HEK293 (cell line): ENCODE data around the gene C16orf74.

ENCODE experiments used
- CTCF ChIA-PET: fragments of 350-600 bp; formaldehyde crosslinking; extraction: SDS; loops from one replicate; lab custom pipeline; 2021; ENCODE audit warnings: antibody characterized with exemption; lab: Yijun Ruan, JAX
- POLR2A ChIA-PET: fragments of 300-600 bp; formaldehyde crosslinking; extraction: SDS; loops from one replicate; lab custom pipeline; 2020; ENCODE audit warnings: antibody characterized with exemption, inconsistent platforms; lab: Yijun Ruan, JAX
- H3K27ac ChIP-seq: fragments of 200-500 bp; sonication (Bioruptor generic); 2 replicates; pipeline ENCODE4 v1.5.1; 2014; ENCODE audit warnings: low read depth, low read length, control low read depth, inconsistent platforms; ENCODE audit errors: extremely low read depth
- H3K36me3 ChIP-seq, 2 experiments: fragments of 200-500 bp in 1 of 2; sonication (Bioruptor generic) in 1 of 2; 1 replicate in 1 of 2; 2 replicates in 1 of 2; pipeline ENCODE4 v1.5.1; 2014 to 2017; ENCODE audit warnings: inconsistent platforms in 2 of 2, low read length in 2 of 2; ENCODE audit not compliant: control insufficient read depth in 2 of 2, insufficient read depth in 1 of 2
- H3K4me1 ChIP-seq: fragments of 200-500 bp; sonication (Bioruptor generic); 2 replicates; pipeline ENCODE4 v1.5.1; 2014; ENCODE audit warnings: mild to moderate bottlenecking, low read length, inconsistent platforms; ENCODE audit not compliant: control insufficient read depth, insufficient read depth
- H3K4me3 ChIP-seq: 2 replicates; pipeline ENCODE4 v1.5.1; 2011; ENCODE audit warnings: low read depth, mild to moderate bottlenecking, control low read depth, low read length, moderate library complexity
- H3K9me3 ChIP-seq: fragments of 200-500 bp; sonication (Bioruptor generic); 2 replicates; pipeline ENCODE4 v1.5.1; 2014; ENCODE audit warnings: low read depth, low read length, inconsistent platforms; ENCODE audit not compliant: control insufficient read depth, insufficient read depth
- BCL11A ChIP-seq: fragments of 450-650 bp; formaldehyde crosslinking; IDR thresholded peaks from 2 replicates; pipeline ENCODE4 v1.5.1; 2016; ENCODE audit warnings: low read depth, missing biosample characterization, missing genetic modification characterization
- EGR2 ChIP-seq: fragments of 450-650 bp; formaldehyde crosslinking; IDR thresholded peaks from 2 replicates; pipeline ENCODE4 v1.5.1; 2016; ENCODE audit warnings: low read depth, missing biosample characterization, missing genetic modification characterization
- GLI4 ChIP-seq: fragments of 450-650 bp; formaldehyde crosslinking; IDR thresholded peaks from 2 replicates; pipeline ENCODE4 v1.5.1; 2016; ENCODE audit warnings: missing biosample characterization, missing genetic modification characterization
- HIC1 ChIP-seq: fragments of 450-650 bp; formaldehyde crosslinking; IDR thresholded peaks from 2 replicates; pipeline ENCODE4 v1.5.1; 2016; ENCODE audit warnings: missing biosample characterization, missing genetic modification characterization
- HOXD13 ChIP-seq: sonication (generic); formaldehyde crosslinking; IDR thresholded peaks from 2 replicates; pipeline ENCODE4 v1.8.0; 2022; ENCODE audit warnings: missing genetic modification reagents, borderline replicate concordance
- OSR2 ChIP-seq: fragments of 450-650 bp; formaldehyde crosslinking; IDR thresholded peaks from 2 replicates; pipeline ENCODE4 v1.5.1; 2016; ENCODE audit warnings: missing biosample characterization, missing genetic modification characterization
- SETDB1 ChIP-seq: IDR thresholded peaks from one replicate; pipeline ENCODE4 v1.6.1; 2017; ENCODE audit warnings: mild to moderate bottlenecking, low read length, moderate library complexity, mixed read lengths; ENCODE audit not compliant: insufficient read length
- WT1 ChIP-seq: fragments of 450-650 bp; formaldehyde crosslinking; IDR thresholded peaks from 2 replicates; pipeline ENCODE4 v1.5.1; 2016; ENCODE audit warnings: missing biosample characterization, missing genetic modification characterization
- ZNF169 ChIP-seq: fragments of 450-650 bp; formaldehyde crosslinking; IDR thresholded peaks from 2 replicates; pipeline ENCODE4 v1.5.1; 2016; ENCODE audit warnings: missing biosample characterization, missing genetic modification characterization
- ZNF174 ChIP-seq: fragments of 450-650 bp; formaldehyde crosslinking; IDR thresholded peaks from 2 replicates; pipeline ENCODE4 v1.5.0; 2017; ENCODE audit warnings: missing biosample characterization, mild to moderate bottlenecking, missing genetic modification characterization
- ZNF2 ChIP-seq: fragments of 450-650 bp; formaldehyde crosslinking; IDR thresholded peaks from 2 replicates; pipeline ENCODE4 v1.5.1; 2016; ENCODE audit warnings: missing biosample characterization, missing genetic modification characterization
- ZNF280D ChIP-seq: fragments of 450-650 bp; formaldehyde crosslinking; IDR thresholded peaks from 2 replicates; pipeline ENCODE4 v1.5.1; 2016; ENCODE audit warnings: missing biosample characterization, missing genetic modification characterization
- ZNF324 ChIP-seq: fragments of 450-650 bp; formaldehyde crosslinking; IDR thresholded peaks from 2 replicates; pipeline ENCODE4 v1.5.1; 2016; ENCODE audit warnings: missing biosample characterization, missing genetic modification characterization
- ZNF341 ChIP-seq: fragments of 450-650 bp; formaldehyde crosslinking; IDR thresholded peaks from 2 replicates; pipeline ENCODE4; 2016; ENCODE audit warnings: low read depth, missing biosample characterization, missing genetic modification characterization
- ZNF404 ChIP-seq: fragments of 450-650 bp; formaldehyde crosslinking; IDR thresholded peaks from 2 replicates; pipeline ENCODE4 v1.5.1; 2017; ENCODE audit warnings: missing biosample characterization, missing genetic modification characterization
- ZNF510 ChIP-seq: fragments of 450-650 bp; formaldehyde crosslinking; IDR thresholded peaks from 2 replicates; pipeline ENCODE4 v1.5.1; 2018; ENCODE audit warnings: mild to moderate bottlenecking, missing genetic modification characterization, missing biosample characterization; ENCODE audit not compliant: insufficient replicate concordance
- ZNF624 ChIP-seq: fragments of 450-650 bp; formaldehyde crosslinking; IDR thresholded peaks from 2 replicates; pipeline ENCODE4 v1.5.1; 2017; ENCODE audit warnings: missing biosample characterization, missing genetic modification characterization
- TF ChIP-seq, protein P1 (sequence below): fragments of 450-650 bp; formaldehyde crosslinking; IDR thresholded peaks from 2 replicates; pipeline ENCODE4 v1.5.1; 2017; ENCODE audit warnings: missing biosample characterization, missing genetic modification characterization
- TF ChIP-seq, protein P2 (sequence below): sonication (generic); formaldehyde crosslinking; IDR thresholded peaks from 2 replicates; pipeline ENCODE4 v1.8.1; 2022; ENCODE audit warnings: mild to moderate bottlenecking, moderate library complexity, missing genetic modification reagents

The C16orf74 gene

GRCh38 chr16:85753976-85754375 lies 3.1 kb upstream of the C16orf74 start:
- CTCF ChIA-PET, result interaction anchor here (0.6 kb wide), 1 partner anchor 15 kb away, joined by 3 read pairs; no protein-coding TSS in a partner anchor
- no peak for TF ChIP-seq ZNF169
- no peak for TF ChIP-seq ZNF324 (tag by site-specific recombination)
- TF ChIP-seq SETDB1, result no peak
- TF ChIP-seq WT1 (tag by site-specific recombination), result no peak
- TF ChIP-seq, protein P1, sequence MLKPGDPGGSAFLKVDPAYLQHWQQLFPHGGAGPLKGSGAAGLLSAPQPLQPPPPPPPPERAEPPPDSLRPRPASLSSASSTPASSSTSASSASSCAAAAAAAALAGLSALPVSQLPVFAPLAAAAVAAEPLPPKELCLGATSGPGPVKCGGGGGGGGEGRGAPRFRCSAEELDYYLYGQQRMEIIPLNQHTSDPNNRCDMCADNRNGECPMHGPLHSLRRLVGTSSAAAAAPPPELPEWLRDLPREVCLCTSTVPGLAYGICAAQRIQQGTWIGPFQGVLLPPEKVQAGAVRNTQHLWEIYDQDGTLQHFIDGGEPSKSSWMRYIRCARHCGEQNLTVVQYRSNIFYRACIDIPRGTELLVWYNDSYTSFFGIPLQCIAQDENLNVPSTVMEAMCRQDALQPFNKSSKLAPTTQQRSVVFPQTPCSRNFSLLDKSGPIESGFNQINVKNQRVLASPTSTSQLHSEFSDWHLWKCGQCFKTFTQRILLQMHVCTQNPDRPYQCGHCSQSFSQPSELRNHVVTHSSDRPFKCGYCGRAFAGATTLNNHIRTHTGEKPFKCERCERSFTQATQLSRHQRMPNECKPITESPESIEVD (tag by site-specific recombination), result no peak
- TF ChIP-seq HOXD13, result no peak
- TF ChIP-seq ZNF341, result no peak
- TF ChIP-seq OSR2 (tag by site-specific recombination), result no peak
- TF ChIP-seq BCL11A (tag by site-specific recombination), result no peak
- TF ChIP-seq, all 188 proteins: peak for 0
- H3K9me3 ChIP-seq, result no peaks in the 10 kb centered on the region
- no peaks in the 10 kb centered on the region for H3K36me3 ChIP-seq
- POLR2A ChIA-PET, result no interaction called here
- no peak overlapping the region for H3K4me3 ChIP-seq
- H3K4me1 ChIP-seq, result peaks cover 5% of the 10 kb centered on the region; the same call in 1 of the 2 replicates
- no peak overlapping the region for H3K27ac ChIP-seq

GRCh38 chr16:85753559-85753958 lies 2.7 kb upstream of the C16orf74 start:
- no peak overlapping the region for H3K27ac ChIP-seq
- TF ChIP-seq ZNF2 (tag by site-specific recombination) (no peak), ZNF169 (no peak), ZNF404 (no peak), ZNF510 (tag by site-specific recombination) (no peak), HIC1 (tag by site-specific recombination) (no peak), ZNF174 (tag by site-specific recombination) (no peak), ZNF280D (tag by site-specific recombination) (no peak), ZNF624 (tag by site-specific recombination) (no peak), ZNF341 (no peak), GLI4 (tag by site-specific recombination) (no peak), OSR2 (tag by site-specific recombination) (no peak), EGR2 (tag by site-specific recombination) (no peak)
- TF ChIP-seq, protein P2, sequence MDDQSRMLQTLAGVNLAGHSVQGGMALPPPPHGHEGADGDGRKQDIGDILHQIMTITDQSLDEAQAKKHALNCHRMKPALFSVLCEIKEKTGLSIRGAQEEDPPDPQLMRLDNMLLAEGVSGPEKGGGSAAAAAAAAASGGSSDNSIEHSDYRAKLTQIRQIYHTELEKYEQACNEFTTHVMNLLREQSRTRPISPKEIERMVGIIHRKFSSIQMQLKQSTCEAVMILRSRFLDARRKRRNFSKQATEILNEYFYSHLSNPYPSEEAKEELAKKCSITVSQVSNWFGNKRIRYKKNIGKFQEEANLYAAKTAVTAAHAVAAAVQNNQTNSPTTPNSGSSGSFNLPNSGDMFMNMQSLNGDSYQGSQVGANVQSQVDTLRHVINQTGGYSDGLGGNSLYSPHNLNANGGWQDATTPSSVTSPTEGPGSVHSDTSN (CRISPR knock-in tag), result no peak
- H3K4me1 ChIP-seq, result peaks cover 5% of the 10 kb centered on the region; the same call in 1 of the 2 replicates
- H3K4me3 ChIP-seq, result no peak overlapping the region
- POLR2A ChIA-PET, result no interaction called here
- no peaks in the 10 kb centered on the region for H3K36me3 ChIP-seq
- H3K9me3 ChIP-seq, result no peaks in the 10 kb centered on the region
- CTCF ChIA-PET, result interaction anchor here (0.6 kb wide), 1 partner anchor 15 kb away, joined by 3 read pairs; no protein-coding TSS in a partner anchor
